ENCODE results near the gene TGM4.
A peak's percentile ranks its signal among the peaks of the same experiment; 100 is the strongest.

Gene TGM4

GRCh38 chr3:44883213-44883955, 9.0 kb downstream of the TGM4 start:
- DNase-seq: no peak

DNA sequence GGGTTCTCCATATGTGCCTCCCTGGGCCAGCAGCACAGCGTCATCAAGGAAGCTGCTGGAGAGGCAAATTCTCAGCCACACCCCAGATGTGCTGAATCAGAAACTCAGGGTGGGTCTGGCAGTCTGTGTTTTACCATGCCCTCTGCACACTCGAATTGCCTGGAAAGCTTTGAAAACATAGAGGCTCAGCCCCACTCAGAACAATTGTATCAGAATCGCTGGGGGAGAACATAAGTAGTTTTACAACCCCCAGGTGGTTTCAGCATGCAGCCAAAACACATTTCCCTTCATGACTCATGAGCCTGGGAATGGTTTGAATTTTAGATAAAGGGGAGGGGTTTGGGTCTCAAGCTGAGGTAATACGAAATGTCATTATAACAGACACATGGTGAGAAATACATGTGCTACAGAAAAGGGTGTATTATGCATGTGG, 9.6 kb downstream of the TGM4 start:
- DNase-seq: no peak

- DNase-seq: no peak
Measured at GRCh38 chr3:44885618-44886017, 11.2 kb downstream of the TGM4 start.

- DNase-seq: no peak
Measured at GRCh38 chr3:44886561-44886960, 12.2 kb downstream of the TGM4 start.

GRCh38 chr3:44887101-44887500, 12.7 kb downstream of the TGM4 start:
- no peak for DNase-seq

DNA sequence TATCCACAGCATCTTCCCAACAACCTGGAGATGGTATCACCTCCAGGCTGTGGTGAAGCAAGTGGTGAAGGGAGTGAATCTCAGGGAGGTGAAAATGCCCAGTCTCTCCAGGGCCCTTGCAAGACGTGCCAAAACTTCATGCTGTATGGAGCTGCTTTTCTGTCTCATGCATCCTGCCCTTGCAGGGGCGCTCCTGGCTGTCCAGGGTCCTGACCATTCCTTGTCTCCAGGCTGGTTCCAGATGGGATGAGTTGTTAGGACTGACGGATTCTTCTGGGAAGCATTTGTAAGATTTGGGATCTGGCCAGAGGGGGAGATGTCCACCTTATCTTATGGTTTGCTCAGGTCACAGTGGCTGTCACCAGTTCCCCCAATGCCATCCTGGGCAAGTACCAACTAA, 15.8 kb downstream of the TGM4 start:
- no peak for DNase-seq

GRCh38 chr3:44890852-44891251, 16.4 kb downstream of the TGM4 start:
- no peak for DNase-seq

DNA sequence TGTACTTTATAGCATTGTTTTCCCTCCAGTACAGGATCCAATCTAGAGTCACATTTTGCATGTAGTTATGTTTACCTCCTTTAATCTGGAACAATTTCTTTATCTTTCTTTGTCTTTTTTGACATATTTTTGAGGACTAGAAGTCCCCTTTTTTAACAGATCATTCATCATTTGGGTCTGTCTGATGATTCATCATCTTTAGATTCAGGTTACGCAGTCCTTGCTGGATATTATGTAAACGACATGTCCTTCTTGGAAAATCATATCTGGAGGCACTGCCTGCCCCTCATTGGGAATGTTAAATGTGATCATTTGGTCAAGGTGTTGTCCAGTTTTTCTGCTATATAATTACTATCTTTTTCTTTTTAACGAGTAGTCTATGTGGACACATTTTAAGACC, 18.3 kb downstream of the TGM4 start:
- DNase-seq: no peak

DNA sequence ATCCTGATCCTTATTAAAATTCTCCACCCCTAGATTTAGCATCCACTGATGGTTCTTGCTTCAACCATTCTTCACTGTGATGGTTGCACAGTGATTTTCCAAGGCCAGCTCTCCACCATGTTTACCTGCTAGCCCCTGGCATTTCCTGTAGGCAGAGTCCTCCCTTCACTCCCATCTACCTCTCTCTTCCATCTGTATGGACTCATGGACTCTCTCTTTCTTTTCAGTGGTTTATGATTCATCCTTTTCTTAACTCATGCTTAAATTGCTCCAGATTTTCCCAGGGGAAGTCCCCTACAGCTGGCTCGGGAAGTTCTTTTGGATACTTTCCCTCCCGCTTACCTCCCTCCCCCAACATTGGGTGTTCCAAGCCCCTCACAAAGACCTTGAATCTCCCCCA, 18.7 kb downstream of the TGM4 start:
- no peak for DNase-seq

GRCh38 chr3:44894485-44894884, 20.1 kb downstream of the TGM4 start:
- no peak for DNase-seq

DNA sequence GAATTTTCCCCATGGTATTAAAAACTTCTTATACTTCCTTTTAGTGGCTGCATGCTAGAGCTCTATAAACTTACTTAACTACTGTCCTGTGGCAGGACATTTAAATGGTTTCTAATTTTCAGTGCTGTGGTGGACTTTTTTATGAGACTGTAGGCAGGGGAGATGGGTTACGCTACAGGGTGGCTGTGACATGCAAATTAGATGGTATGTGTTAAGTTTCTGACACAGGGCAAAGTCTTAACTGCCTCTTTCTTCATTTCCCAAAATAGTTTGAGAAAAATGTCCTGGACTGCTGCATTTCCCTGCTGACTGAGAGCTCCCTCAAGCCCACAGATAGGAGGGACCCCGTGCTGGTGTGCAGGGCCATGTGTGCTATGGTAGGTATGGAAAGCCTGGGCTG, 22.0 kb downstream of the TGM4 start:
- DNase-seq: no peak

DNA sequence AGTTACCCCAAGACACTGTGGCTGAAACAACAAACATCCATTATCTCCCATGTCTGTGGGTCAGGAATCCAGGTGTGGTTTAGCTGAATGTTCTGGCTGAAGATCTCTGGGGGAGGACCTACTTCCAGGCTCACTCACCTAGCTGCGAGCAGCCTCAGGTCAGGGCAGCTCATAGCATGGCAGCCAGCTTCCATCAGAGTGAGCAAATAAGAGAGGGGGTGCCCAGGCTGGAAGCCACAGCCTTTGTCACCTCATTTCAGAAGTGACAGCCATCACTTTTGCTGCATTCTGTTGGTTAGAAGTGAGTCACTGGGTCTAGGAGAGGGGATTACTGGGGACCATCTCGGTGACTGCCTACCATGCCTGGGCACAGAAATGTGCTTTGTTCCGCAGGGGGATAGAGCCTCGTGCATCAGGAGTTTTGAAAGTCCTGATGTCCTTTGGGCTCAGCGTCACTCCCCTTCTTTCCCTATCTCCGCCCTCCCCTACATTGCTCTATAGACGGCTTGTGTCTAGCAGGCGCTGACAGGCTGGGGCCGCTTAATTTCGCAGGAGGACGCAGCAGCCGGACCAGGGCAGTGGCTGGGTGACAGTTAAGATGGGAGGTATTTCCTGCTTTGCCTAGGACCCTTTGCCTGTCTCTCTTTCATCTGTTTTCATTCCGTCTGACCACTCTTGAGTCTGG, 25.4 kb downstream of the TGM4 start:
- DNase-seq: no peak

GRCh38 chr3:44902628-44903027, 28.2 kb downstream of the TGM4 start:
- DNase-seq: no peak

DNA sequence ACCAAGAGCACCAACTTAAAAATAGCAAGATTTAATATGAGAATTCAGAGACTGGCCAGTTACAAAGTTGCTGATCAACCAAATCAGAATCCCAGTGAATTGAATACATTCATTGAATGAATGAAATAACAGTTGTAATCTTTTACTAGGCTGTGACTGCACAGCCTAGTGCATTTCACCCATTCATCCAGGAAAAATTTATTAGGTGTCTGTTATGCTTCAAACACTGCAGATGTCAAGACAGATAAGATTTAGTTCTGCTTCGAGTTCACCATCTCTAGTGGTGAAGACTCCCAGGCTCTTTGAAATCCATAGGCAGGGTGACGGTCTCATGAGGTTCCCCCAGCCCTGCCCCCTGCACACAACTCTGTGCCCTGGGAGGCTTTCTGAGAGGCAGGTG, 28.9 kb downstream of the TGM4 start:
- no peak for DNase-seq

DNA sequence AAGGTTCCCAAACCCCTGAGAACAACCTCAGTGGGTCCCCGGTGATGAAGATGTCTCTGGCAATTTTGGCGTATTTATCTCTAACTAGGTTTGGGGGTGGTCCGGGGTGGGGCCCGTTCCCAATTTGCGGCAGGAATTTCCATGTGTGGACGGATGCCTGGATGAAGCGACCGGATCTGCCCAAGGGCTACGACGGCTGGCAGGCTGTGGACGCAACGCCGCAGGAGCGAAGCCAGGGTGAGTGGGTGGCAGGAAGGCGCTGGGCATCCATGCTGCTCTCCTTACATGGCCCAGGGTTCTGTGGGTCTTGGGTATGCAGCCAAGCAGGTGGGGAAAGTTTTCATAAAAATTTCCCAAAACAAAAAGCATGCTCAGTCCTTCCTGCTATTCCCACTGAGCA, 29.3 kb downstream of the TGM4 start:
- no peak for DNase-seq

DNA sequence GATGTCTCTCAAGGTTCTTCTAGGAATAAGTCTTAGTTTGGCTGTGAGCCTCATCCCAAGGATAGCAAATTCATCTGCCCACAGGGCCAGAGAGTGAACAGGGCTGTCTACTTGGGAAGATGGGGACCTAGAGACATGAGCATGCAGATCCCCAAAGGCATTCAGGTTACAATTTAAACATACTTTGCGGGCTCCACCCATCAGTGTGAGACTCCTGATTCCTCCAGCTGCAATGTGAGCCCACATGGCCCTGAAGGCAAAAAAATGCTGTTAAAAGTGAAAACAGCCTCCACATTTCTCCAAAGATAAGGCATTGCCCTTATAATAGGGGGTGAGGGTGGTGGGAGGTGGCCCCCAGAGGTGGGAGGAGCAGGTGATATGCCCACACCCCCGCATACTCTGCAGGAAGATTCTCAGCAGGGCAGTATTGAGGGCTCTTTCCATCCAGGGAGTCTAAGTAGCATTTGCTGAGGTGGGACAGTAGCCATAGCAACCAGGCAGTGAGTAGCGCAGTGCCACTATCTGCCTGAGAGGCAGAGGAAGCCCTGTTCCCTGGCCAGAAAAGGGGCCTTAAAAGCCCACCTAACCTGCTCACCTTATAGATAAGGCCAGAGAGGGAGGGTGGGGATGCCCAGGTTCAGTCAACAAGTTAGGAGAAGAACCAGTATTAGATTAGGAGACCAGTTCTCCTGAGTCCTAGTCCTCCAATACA, 31.2 kb downstream of the TGM4 start:
- DNase-seq: no peak

GRCh38 chr3:44906997-44907396, 32.6 kb downstream of the TGM4 start:
- no peak for DNase-seq

DNA sequence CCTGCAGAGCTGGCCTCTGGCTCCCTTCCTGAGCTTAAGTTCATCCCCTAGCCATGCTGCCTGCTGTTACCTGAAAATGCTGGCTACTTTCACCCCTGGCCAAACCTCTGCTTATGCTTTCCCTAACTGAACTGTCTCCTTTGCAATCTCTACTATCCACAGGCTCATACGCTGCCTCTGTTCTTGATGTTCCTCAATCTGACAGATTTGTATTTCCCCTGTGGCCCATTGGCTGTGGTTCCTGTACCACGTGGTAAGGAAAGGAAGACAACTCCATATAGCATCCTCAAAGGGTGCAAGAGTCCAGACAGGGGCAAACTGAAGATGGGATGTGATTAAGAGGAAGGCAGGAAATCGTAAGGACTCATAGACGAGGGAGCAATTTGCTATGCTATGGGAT, 33.2 kb downstream of the TGM4 start:
- DNase-seq: no peak

- no peak for DNase-seq
Measured at GRCh38 chr3:44909063-44909462, 34.7 kb downstream of the TGM4 start.

GRCh38 chr3:44910693-44911092, 36.3 kb downstream of the TGM4 start:
- DNase-seq: no peak

GRCh38 chr3:44913868-44914468, 39.6 kb downstream of the TGM4 start:
- DNase-seq: peak; percentile 7 to 8

DNA sequence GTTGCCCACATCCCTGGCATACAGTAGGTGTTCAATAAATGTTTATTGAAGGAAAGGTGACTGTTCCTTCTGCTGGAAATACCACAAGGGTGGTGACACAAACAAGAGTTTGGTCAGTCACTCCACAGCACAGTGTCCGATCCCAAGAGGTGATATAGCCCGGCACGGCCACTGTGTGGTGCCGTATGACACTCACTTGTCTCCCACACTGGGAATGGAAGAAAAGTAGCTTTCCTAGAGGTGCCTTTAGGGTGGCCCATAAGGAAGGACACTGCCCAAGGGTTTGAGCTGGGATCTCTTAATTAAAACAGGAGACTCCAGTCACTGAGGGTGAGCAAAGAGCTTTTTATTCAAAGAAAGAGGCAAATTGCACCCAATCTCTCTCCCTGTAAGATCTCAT, 40.5 kb downstream of the TGM4 start:
- DNase-seq: no peak

DNA sequence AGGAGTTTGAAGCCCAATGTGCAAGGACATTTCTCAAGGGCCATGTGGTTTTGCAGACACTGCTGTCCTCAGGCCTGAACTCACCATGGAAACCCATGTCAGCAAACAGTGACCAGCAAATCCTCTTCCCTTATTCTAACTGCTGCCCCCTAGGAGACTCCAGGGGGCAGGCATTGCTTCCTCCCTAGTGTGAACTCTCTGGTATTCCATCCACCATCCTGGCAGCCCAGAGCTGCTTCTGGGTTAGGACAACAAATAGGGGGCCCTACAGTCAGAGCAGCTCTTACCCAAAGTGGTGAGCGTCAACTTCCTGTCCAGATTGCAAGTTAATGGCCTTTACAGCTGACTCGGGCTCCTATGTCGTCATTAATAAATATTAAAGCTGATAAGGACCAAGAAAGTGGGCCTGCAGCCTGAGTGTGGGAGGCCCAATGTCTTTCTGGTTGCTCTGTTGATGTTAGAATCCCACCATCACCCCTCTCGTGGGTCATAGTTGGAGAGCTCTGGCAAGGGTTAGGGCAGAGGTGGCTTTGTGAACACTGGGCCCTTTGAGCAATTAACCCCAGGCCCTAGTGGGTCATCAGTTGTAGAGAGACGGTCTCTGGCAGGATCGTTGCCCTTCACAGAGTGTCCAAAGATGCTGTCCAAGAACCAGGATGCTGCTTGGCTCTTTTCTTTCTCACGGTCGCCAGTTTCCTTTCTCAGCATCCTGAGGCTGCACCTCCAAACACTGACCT, 41.5 kb downstream of the TGM4 start:
- DNase-seq: no peak

Data from hippocampal formation (tissue), 2 donors.